NOMO-1 treated with dmso at 0.1 percent for 144 hours (cell line): ENCODE measurements around the gene PPP3CB.
"Not testable (repeated sequence)": the region's sequence is repeated elsewhere in the genome, so short reads cannot be mapped to it uniquely, and the experiment has no call there.

Experiments
- DNase-seq: peaks from one replicate; lab custom pipeline; 2025; ENCODE audit not compliant: unreplicated experiment; lab: John Stamatoyannopoulos, UW

Gene PPP3CB

GRCh38 chr10:73416571-73416970 is 79.3 kb downstream of the PPP3CB start:
- DNase-seq = no peak

- DNase-seq = no peak
These were observed 81.4 kb downstream of the PPP3CB start for GRCh38 chr10:73414230-73414945.

- DNase-seq = peak; percentile 84
These were observed 82.1 kb downstream of the PPP3CB start, which contains the start of gene ANXA7 for GRCh38 chr10:73413528-73414229. TSS of gene ANXA7 (minus strand) at chr10:73414058. CDS start at chr10:73400856, 13,202 bp downstream.

GRCh38 chr10:73413108-73413527 is 82.7 kb downstream of the PPP3CB start:
- DNase-seq = peak; percentile 6

GRCh38 chr10:73410897-73411296 is 84.9 kb downstream of the PPP3CB start:
- no peak for DNase-seq

GRCh38 chr10:73408978-73409521 is 86.8 kb downstream of the PPP3CB start:
- DNase-seq = no peak

- no peak for DNase-seq
These were observed 87.8 kb downstream of the PPP3CB start for GRCh38 chr10:73408061-73408460.

GRCh38 chr10:73407495-73407894 is 88.3 kb downstream of the PPP3CB start:
- DNase-seq = no peak

- no peak for DNase-seq
These were observed 89.0 kb downstream of the PPP3CB start for GRCh38 chr10:73406846-73407245.

GRCh38 chr10:73405556-73405955 is 90.3 kb downstream of the PPP3CB start:
- DNase-seq = no peak

- no peak for DNase-seq
These were observed 91.1 kb downstream of the PPP3CB start for GRCh38 chr10:73404690-73405089.

GRCh38 chr10:73401636-73402035 is 94.2 kb downstream of the PPP3CB start:
- DNase-seq = no peak

GRCh38 chr10:73399063-73399462 is 96.8 kb downstream of the PPP3CB start:
- DNase-seq = no peak

GRCh38 chr10:73398024-73398423 is 97.8 kb downstream of the PPP3CB start:
- DNase-seq = no peak

GRCh38 chr10:73394325-73394724 is 101.5 kb downstream of the PPP3CB start:
- not testable (repeated sequence) for DNase-seq

GRCh38 chr10:73388228-73388627 is 107.6 kb downstream of the PPP3CB start:
- no peak for DNase-seq

GRCh38 chr10:73386583-73386982 is 109.2 kb downstream of the PPP3CB start:
- DNase-seq = no peak
